ENCODE measurements around the gene TFCP2.

Gene TFCP2

GRCh38 chr12:51218607-51219161 lies 45.7 kb upstream of the TFCP2 start:
- no CpG with 5 or more reads among the region's 10 CpGs for WGBS, 2 donors (ENCODE audit: extremely low coverage in 2 of 2, insufficient read length in 2 of 2, insufficient replicate concordance in 1 of 2)

GRCh38 chr12:51217968-51218606 lies 45.2 kb upstream of the TFCP2 start, which contains the start of gene POU6F1:
POU6F1 (minus strand) TSS chr12:51218062; CDS start chr12:51206836, 11,226 bp downstream.
- Histone ChIP-seq H3K27ac (replicated peaks; ENCODE audit: low read length) (no peak within 1 kb of the TSS), H3K4ac (ENCODE audit: low read length) (no peak within 1 kb of the TSS), H4K91ac (ENCODE audit: low read depth, low read length, poor library complexity) (no peak within 1 kb of the TSS), H2BK12ac (ENCODE audit: low read length) (no peak within 1 kb of the TSS), H3K4me2 (ENCODE audit: insufficient read depth, low read length, poor library complexity, severe bottlenecking) (peak within 1 kb of the TSS; percentile 89), H2BK5ac (ENCODE audit: low read length) (no peak within 1 kb of the TSS), H3K9me3 (replicated peaks in 1 of 2; ENCODE audit: control insufficient read depth in 2 of 2, insufficient read depth in 1 of 2, low read depth in 1 of 2, low read length in 2 of 2) (no peaks in the 10 kb centered on the region), H3K18ac (ENCODE audit: low read length) (peak within 1 kb of the TSS; percentile 90), H2AFZ (ENCODE audit: low read length) (peak within 1 kb of the TSS; percentile 96), H3K36me3 (replicated peaks in 1 of 2; ENCODE audit: control insufficient read depth in 2 of 2, insufficient read depth in 2 of 2, low read length in 2 of 2) (no peaks in the 10 kb centered on the region), H3K79me1 (ENCODE audit: low read depth, low read length) (no peaks in the 10 kb centered on the region), H2BK120ac (ENCODE audit: low read depth, low read length) (no peak within 1 kb of the TSS), H3K27me3 (ENCODE audit: control insufficient read depth in 3 of 3, insufficient read depth in 3 of 3, low read depth in 1 of 3, low read length in 3 of 3) (peaks cover 0 to 7% (median 0%) of the 10 kb centered on the region in 3 experiments), H3K4me1 (ENCODE audit: control insufficient read depth in 2 of 2, insufficient read depth in 1 of 2, low read depth in 1 of 2, low read length in 2 of 2) (peaks cover 8 to 9% of the 10 kb centered on the region in 2 donors), H3K23ac (ENCODE audit: low read depth, low read length, poor library complexity) (peak within 1 kb of the TSS; percentile 96), H3K9ac (ENCODE audit: low read depth, low read length, poor library complexity) (peak within 1 kb of the TSS; percentile 50), H2AK5ac (ENCODE audit: low read depth, low read length) (peak within 1 kb of the TSS; percentile 81), H2BK15ac (ENCODE audit: low read length) (peak within 1 kb of the TSS; percentile 96), H3K14ac (ENCODE audit: low read length) (peak within 1 kb of the TSS; percentile 21), H3K4me3 (ENCODE audit: low read length in 2 of 2) (peak within 1 kb of the TSS; percentile 57 to 83), H4K8ac (ENCODE audit: low read depth, low read length) (no peak within 1 kb of the TSS)
- WGBS, 2 donors (ENCODE audit: extremely low coverage in 2 of 2, insufficient read length in 2 of 2, insufficient replicate concordance in 1 of 2), result no CpG with 5 or more reads among the region's 35 CpGs
- DNase-seq (ENCODE audit: low spot score), result peak; percentile 68

More at GRCh38 chr12:51218607-51219161, 45.7 kb upstream of the TFCP2 start:
- no peak overlapping the region for H2BK120ac ChIP-seq (ENCODE audit: low read depth, low read length)
- no peaks in the 10 kb centered on the region for H3K79me1 ChIP-seq (ENCODE audit: low read depth, low read length)
- H2BK15ac ChIP-seq (ENCODE audit: low read length), result peak overlapping the region; percentile 96
- peak overlapping the region; percentile 81 for H2AK5ac ChIP-seq (ENCODE audit: low read depth, low read length)
- peaks cover 8 to 9% of the 10 kb centered on the region in 2 donors for H3K4me1 ChIP-seq (ENCODE audit: control insufficient read depth in 2 of 2, insufficient read depth in 1 of 2, low read depth in 1 of 2, low read length in 2 of 2)
- H3K9me3 ChIP-seq (replicated peaks in 1 of 2; ENCODE audit: control insufficient read depth in 2 of 2, insufficient read depth in 1 of 2, low read depth in 1 of 2, low read length in 2 of 2), result no peaks in the 10 kb centered on the region
- no peak overlapping the region for H3K9ac ChIP-seq (ENCODE audit: low read depth, low read length, poor library complexity)
- no peak overlapping the region for H3K27ac ChIP-seq (replicated peaks; ENCODE audit: low read length)
- peak overlapping the region; percentile 96 for H3K23ac ChIP-seq (ENCODE audit: low read depth, low read length, poor library complexity)
- no peak overlapping the region for H3K14ac ChIP-seq (ENCODE audit: low read length)
- H3K18ac ChIP-seq (ENCODE audit: low read length), result peak overlapping the region; percentile 70
- peak overlapping the region; percentile 89 for H3K4me2 ChIP-seq (ENCODE audit: insufficient read depth, low read length, poor library complexity, severe bottlenecking)
- no peaks in the 10 kb centered on the region for H3K36me3 ChIP-seq (replicated peaks in 1 of 2; ENCODE audit: control insufficient read depth in 2 of 2, insufficient read depth in 2 of 2, low read length in 2 of 2)
- no peak for DNase-seq (ENCODE audit: low spot score)
- H2BK5ac ChIP-seq (ENCODE audit: low read length), result no peak overlapping the region
- H3K4me3 ChIP-seq (ENCODE audit: low read length in 2 of 2), result peak overlapping the region in 1 of 2 donors; percentile 57
- no peak overlapping the region for H3K4ac ChIP-seq (ENCODE audit: low read length)
- H2AFZ ChIP-seq (ENCODE audit: low read length), result peak overlapping the region; percentile 96
- H2BK12ac ChIP-seq (ENCODE audit: low read length), result no peak overlapping the region
- H4K91ac ChIP-seq (ENCODE audit: low read depth, low read length, poor library complexity), result no peak overlapping the region
- peaks cover 0 to 7% (median 0%) of the 10 kb centered on the region in 3 experiments for H3K27me3 ChIP-seq (ENCODE audit: control insufficient read depth in 3 of 3, insufficient read depth in 3 of 3, low read depth in 1 of 3, low read length in 3 of 3)
- H4K8ac ChIP-seq (ENCODE audit: low read depth, low read length), result no peak overlapping the region

GRCh38 chr12:51217133-51217967 lies 44.4 kb upstream of the TFCP2 start:
- no peak overlapping the region for H2BK15ac ChIP-seq (ENCODE audit: low read length)
- H3K9me3 ChIP-seq (replicated peaks in 1 of 2; ENCODE audit: control insufficient read depth in 2 of 2, insufficient read depth in 1 of 2, low read depth in 1 of 2, low read length in 2 of 2), result no peaks in the 10 kb centered on the region

More at GRCh38 chr12:51217133-51217967, 44.4 kb upstream of the TFCP2 start:
- Histone ChIP-seq H3K14ac (ENCODE audit: low read length) (no peak overlapping the region), H3K18ac (ENCODE audit: low read length) (peak overlapping the region; percentile 90), H3K9ac (ENCODE audit: low read depth, low read length, poor library complexity) (no peak overlapping the region), H3K27me3 (ENCODE audit: control insufficient read depth in 3 of 3, insufficient read depth in 3 of 3, low read depth in 1 of 3, low read length in 3 of 3) (peaks cover 0 to 7% (median 0%) of the 10 kb centered on the region in 3 experiments), H3K79me1 (ENCODE audit: low read depth, low read length) (no peaks in the 10 kb centered on the region), H3K4ac (ENCODE audit: low read length) (no peak overlapping the region), H3K23ac (ENCODE audit: low read depth, low read length, poor library complexity) (peak overlapping the region; percentile 73), H3K4me1 (ENCODE audit: control insufficient read depth in 2 of 2, insufficient read depth in 1 of 2, low read depth in 1 of 2, low read length in 2 of 2) (peaks cover 8 to 9% of the 10 kb centered on the region in 2 donors), H4K91ac (ENCODE audit: low read depth, low read length, poor library complexity) (no peak overlapping the region), H2BK12ac (ENCODE audit: low read length) (no peak overlapping the region), H2BK5ac (ENCODE audit: low read length) (no peak overlapping the region), H4K8ac (ENCODE audit: low read depth, low read length) (no peak overlapping the region), H3K27ac (replicated peaks; ENCODE audit: low read length) (no peak overlapping the region), H3K36me3 (replicated peaks in 1 of 2; ENCODE audit: control insufficient read depth in 2 of 2, insufficient read depth in 2 of 2, low read length in 2 of 2) (no peaks in the 10 kb centered on the region), H3K4me3 (ENCODE audit: low read length in 2 of 2) (peak overlapping the region; percentile 57 to 83), H2BK120ac (ENCODE audit: low read depth, low read length) (no peak overlapping the region), H2AK5ac (ENCODE audit: low read depth, low read length) (no peak overlapping the region), H3K4me2 (ENCODE audit: insufficient read depth, low read length, poor library complexity, severe bottlenecking) (peak overlapping the region; percentile 89), H2AFZ (ENCODE audit: low read length) (peak overlapping the region; percentile 96)
- peak; percentile 31 for DNase-seq (ENCODE audit: low spot score)
- no CpG with 5 or more reads among the region's 81 CpGs for WGBS, 2 donors (ENCODE audit: extremely low coverage in 2 of 2, insufficient read length in 2 of 2, insufficient replicate concordance in 1 of 2)

All from neuronal stem cell (in vitro differentiated cells).